HG03159 (cell line): ENCODE results near the gene ASIC1.

Experiments
- ATAC-seq: cut with Tn5 transposase; IDR thresholded peaks from one replicate; pipeline ENCODE4 v1.9.1; 2021; ENCODE audit warnings: mild to moderate bottlenecking, moderate library complexity; ENCODE audit not compliant: unreplicated experiment

ASIC1 gene

DNA sequence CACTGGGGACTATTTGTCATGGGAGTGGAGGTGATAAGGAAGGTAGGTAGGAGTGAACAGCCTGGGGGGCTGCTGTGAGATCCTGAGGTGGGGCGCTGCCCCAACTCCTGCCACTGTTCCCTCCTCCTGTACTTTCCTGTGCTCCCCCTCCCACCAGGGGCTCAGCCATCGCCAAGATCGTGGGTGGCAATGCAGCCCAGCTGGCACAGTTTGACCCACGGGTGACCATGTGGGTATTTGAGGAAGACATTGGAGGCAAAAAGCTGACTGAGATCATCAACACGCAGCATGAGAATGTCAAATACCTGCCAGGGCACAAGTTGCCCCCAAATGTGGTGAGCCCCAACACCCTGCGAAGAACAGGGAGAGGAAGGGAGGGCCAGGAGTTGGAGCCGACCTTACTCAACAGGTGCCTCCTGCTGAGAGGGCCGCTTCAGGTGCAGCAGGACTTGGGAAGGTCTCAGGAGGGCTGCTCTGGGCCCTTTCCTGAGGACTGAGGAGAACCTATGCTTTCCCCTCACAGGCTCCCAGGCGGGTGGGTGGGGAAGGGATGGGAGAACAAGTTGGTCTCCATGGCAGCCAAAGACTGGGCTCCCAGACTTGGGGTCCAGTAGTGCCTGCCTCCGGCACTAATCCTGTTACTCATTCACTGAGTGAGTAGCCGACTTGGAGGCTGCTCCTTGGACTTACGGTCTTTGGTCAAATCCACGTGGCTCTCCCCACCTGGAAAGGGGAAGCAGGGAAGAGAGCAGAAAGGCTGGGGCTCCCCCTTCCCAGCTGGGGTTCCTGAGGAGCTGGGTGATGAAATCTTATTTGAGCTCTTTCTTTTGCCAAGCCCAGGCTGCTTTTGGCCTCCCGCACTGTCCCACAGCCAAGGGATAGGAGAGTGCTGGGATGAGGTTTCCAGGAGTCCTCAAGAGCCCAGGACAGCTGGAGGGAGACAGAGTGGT lies 47.3 kb downstream of the ASIC1 start:
- no peak for ATAC-seq

DNA sequence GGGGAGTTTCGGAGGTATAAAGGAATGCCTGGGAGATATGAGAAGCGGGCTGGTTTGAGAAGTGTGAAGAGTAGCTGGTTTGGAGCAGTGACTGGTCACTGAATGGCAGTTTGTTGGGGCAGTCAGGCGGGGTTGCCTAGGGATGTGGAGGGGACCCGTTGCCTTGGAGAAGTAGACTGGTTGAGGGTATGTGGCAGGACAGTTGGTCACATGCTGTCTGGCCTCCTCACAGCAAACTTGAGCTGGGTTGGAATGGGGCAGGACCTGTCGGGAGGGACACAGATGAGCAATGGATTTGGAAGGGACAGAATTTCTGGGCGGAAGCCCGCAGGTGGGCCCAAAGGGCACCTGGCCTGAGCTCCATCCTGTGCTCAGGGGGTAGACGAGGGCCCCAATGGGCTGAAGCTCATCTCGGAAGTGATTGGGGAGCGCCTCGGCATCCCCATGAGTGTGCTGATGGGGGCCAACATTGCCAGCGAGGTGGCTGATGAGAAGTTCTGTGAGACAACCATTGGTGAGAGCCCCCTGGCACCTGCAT lies 48.6 kb downstream of the ASIC1 start:
- ATAC-seq, result no peak

DNA sequence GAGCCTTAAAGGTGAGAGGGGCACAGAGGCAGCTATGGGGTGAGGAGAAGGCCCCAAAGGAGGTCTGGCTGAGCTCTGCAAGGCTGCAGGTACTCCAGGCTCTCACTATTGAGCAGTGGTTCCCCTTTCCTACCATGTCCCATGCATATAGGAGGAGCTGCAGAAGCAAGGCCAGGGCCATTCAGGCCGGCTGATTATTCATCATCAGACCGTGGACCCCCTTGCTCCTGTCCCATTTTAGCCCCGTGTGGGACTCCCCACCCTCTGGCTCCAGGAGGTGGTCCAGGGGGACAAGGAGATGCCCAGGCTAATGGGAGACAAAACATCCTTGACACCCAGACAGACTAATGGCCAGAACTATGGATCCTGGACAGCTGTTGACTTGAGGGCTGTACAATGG lies 49.5 kb downstream of the ASIC1 start:
- ATAC-seq, result no peak

DNA sequence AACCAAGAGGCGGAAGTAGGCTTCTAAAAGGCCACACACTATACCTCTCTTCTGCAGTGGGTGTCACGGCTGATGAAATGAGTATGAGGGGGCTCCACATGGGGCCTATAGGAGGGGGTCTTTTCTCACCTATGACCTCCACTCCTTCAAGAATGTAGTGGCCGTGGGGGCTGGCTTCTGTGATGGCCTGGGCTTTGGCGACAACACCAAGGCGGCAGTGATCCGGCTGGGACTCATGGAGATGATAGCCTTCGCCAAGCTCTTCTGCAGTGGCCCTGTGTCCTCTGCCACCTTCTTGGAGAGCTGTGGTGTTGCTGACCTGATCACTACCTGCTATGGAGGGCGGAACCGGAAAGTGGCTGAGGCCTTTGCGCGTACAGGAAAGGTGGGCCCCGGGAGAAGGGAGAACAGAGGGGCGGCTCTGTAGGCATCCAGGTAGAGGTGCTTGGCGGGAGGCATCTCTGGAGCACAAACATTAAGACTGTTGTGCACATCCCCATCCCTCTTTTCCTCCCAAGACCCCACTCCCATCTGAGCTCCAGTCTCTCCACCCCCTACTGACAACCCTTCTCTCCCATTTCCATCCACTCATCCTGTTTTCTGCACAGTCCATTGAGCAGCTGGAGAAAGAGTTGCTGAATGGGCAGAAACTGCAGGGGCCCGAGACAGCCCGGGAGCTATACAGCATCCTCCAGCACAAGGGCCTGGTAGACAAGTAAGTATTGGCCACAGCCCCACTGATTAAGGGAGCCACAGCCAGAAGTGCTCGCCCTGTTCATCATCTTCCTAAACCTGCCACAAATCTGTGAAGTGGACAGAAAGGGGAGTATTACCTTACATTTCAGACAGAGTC lies 50.2 kb downstream of the ASIC1 start:
- no peak for ATAC-seq

- no peak for ATAC-seq
Measured at GRCh38 chr12:50109319-50109718, 51.9 kb downstream of the ASIC1 start.

DNA sequence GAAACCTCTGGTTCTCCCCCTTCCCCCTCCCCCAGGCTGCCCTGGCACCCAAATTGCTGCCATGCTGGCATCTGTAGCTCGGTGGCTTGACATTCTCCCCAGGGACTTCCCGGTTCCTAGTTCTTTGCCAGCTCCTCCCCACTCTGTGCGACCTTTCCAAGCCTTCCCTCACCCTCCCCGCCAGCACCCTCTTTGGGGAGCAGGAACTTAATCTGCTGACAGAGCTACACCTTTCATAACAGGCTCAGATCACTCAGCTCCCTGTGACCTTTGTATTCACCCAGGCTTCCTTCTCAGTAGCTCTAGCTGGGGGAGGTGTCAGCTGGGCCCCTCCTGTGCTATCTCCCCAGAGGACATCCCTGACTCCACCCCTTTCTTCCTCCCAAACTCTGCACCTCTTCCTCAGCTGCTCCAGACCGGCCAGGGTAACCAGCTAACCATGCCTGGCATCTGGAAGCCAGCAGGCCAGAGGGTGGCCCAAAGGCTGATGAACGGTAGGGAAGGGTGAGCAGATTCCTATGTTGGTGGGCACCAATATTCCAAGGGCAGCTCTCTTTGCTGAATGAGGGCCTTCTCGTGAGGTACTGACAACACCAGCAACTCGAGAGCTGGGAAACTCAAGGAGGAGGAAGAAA lies 52.8 kb downstream of the ASIC1 start:
- no peak for ATAC-seq

DNA sequence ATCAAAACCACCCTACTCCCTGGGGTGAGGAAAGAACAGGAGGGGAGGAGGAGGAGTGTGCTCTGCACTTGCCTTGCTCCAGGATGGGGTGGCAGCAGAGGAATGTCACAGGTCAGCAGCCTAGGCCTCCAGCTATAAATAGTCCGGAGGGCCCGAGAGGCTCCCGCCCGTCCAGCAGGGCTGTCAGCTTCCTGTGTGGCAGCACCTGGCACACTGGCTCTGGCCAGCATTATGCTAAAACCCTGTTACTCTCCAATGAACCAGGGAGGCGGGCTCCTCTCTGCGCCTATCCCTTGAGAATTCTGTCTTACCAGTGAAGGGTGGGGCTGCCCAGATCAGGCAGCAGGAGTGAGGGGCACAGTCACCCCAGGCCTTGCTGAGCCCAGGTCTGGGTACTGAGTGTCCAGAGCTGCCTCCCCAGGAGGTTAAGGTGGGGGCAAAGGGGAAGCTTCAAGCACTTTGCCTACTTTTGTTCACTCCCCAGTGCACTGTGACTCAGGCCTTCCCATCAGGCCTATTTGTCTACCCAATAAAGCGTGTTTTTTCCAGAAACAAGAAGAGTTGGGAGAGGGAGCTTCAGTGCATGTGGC lies 53.5 kb downstream of the ASIC1 start:
- no peak for ATAC-seq

- ATAC-seq, result no peak
Measured at GRCh38 chr12:50111395-50111692, 53.9 kb downstream of the ASIC1 start.

DNA sequence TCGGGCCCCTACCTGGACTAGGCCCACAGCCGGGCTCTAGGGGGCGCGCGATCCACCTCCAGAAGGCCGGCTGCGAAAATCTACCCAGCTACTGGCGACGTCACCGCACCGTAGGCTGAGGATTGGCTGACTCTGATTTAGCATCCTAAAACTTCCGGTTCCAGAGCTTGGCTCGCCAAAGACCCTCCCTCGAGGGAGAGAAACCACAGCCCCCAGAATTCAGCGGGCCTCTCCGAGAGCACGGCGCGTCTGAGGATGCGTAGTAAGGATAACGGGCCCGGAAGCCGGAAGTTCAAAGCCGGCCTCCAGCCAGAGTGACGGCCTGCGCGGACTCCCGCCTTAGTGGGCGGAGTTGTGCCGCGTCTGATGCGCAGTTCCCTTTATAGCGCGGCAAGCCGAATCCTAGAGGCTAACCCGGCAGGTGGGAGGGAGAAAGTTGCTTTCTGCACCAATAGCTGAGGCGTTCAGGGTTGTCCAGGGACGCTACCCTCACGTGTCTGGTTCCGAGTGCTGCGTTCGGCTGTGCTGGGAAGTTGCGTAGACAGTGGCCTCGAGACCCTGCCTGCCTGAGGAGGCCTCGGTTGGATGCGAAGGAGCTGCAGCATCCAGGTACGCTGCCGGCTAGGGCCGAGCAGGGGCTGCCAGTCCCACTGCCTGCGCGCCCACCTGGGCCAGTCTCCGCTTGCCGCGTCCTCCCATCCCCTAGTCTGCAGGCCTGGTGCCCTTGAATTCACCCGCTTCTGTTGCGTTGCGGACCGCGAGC lies 54.5 kb downstream of the ASIC1 start, which contains the start of gene COX14:
TSS of gene COX14 (plus strand) at position 544 of the 763 bp plus-strand sequence. CDS start 7,808 bp downstream, outside the sequence.
- ATAC-seq, result peak; percentile 78

GRCh38 chr12:50112456-50113218 lies 55.2 kb downstream of the ASIC1 start:
- no peak for ATAC-seq

GRCh38 chr12:50117057-50117622 lies 59.7 kb downstream of the ASIC1 start:
- ATAC-seq, result no peak

DNA sequence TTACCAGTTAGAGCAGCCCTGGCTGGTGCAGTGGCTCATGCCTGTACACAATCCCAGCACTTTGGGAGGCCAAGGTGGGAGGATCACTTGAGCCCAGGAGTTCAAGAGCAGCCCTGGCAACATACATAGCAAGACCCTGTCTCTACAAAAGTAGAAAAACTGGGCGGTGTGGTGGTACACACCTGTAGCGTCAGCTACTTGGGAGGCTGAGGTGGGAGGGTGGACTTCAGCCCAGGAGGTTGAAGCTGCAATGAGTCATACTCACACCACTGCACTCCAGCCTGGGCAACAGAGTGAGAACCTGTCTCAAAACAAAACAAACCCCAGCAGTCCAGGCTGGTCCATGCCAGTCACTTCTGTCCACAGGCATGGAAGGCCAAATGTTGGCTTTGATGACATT lies 62.0 kb downstream of the ASIC1 start:
- no peak for ATAC-seq

DNA sequence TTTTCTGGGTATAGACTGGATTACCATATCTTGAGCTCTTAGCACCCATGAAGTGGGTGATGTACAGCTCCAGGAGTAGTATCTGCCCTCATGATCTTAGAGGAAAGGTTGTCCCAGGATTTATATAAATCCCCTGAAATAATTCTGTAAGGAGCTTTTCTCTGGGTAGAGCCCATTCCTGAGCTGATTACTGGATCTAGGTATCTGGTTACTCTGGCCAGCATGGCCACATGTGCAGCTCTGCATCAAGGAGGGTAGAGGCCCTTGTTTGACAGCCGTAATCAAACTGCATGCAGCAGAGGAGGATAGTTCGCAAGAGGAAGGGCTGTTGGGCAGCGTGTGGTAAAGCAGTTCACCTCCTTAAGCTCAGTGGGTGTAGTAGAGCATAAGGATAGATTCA lies 63.1 kb downstream of the ASIC1 start:
- ATAC-seq, result no peak

DNA sequence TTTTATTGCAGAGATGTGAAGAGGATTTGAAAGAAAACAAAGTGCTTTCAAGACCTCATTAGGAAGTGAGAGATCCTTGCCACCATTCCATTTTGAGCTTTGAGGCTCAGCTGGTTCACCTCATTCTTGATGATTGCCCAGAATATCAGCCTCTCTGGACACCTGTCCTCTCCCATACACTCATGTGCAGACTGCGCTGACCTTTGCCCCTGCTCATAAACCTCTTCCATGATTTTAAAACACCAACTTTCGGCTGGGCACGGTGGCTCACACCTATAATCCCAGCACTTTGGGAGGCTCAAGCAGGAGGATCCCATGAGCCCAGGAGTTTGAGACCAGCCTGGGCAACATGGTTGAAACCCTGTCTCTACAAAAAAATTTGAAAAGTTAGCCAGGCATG lies 63.6 kb downstream of the ASIC1 start:
- ATAC-seq, result no peak

DNA sequence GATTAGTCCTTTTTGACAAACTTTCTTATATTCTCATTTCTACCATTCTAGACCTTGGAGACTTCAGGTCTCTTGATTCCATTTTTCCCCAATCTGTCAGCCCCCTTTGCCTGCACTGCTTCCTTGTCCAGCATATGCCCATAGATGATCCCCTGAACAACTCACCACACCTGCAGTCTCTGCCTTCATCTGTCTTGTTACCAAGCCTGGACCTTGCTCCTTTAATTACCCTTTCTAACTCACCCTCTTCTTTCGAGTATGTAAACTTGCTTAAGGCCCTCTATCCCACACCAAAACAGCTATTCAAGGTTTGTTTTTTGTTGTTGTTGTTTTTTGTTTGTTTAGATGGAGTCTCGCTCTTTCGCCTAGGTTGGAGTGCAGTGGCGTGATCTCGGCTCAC lies 64.2 kb downstream of the ASIC1 start:
- no peak for ATAC-seq

GRCh38 chr12:50123203-50123602 lies 65.8 kb downstream of the ASIC1 start:
- ATAC-seq, result no peak

GRCh38 chr12:50127546-50127945 lies 70.2 kb downstream of the ASIC1 start:
- no peak for ATAC-seq

DNA sequence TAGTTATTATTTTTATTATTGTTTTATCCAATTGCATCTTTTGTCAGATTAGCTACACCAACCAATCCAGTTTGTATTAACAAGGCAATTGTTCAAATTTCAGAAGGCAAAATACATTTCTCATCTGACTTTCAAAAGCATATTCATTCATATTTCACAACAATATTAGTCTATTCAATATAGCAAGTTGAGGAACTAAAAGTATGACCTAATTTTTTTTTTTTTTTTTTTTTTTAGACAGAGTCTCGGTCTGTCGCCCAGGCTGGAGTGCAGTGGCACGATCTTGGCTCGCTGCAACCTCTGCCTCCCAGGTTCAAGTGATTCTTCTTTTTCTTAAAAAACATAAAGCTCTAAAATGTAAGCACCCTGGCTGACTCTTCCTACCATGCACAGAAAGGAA lies 71.9 kb downstream of the ASIC1 start:
- ATAC-seq, result no peak
